Measurements from ENCODE around the gene NSUN6.
A peak's percentile ranks its signal among the peaks of the same experiment; 100 is the strongest.

NSUN6 gene

GRCh38 chr10:18651324-18652007 lies at the start of gene NSUN6:
Gene NSUN6 (minus strand): TSS chr10:18651587. CDS start chr10:18651203, 384 bp downstream.
- peaks cover 22% of the 10 kb centered on the region for H3K36me3 ChIP-seq (replicated peaks)
- DNase-seq (ENCODE audit: low spot score in 2 of 2) = peak; percentile 77 to 93
- in situ Hi-C loops (cut with MboI; ENCODE audit: low sequenced_read_pairs) = no loop called here
- peaks cover 11% of the 10 kb centered on the region for H3K4me1 ChIP-seq
- peak within 1 kb of the TSS; percentile 77 for H3K4me3 ChIP-seq
- no peaks in the 10 kb centered on the region for H3K27me3 ChIP-seq (ENCODE audit: low read depth)
- no peaks in the 10 kb centered on the region for H3K9me3 ChIP-seq

GRCh38 chr10:18699849-18700840 lies 48.8 kb upstream of the NSUN6 start:
- Histone ChIP-seq H3K27me3 (ENCODE audit: low read depth) (0 out of 2 replicates have a peak, but pooled peaks cover 3% of the 10 kb centered on the region), H3K4me1 (no peaks in the 10 kb centered on the region), H3K9me3 (no peaks in the 10 kb centered on the region), H3K36me3 (replicated peaks) (no peaks in the 10 kb centered on the region), H3K4me3 (no peak overlapping the region)
- in situ Hi-C loops (cut with MboI; ENCODE audit: low sequenced_read_pairs) = no loop called here
- DNase-seq (ENCODE audit: low spot score in 2 of 2) = no peak

- no peaks in the 10 kb centered on the region for H3K27me3 ChIP-seq (ENCODE audit: low read depth)
- H3K4me1 ChIP-seq = no peaks in the 10 kb centered on the region
- no peak overlapping the region for H3K4me3 ChIP-seq
- no peaks in the 10 kb centered on the region for H3K9me3 ChIP-seq
- no peaks in the 10 kb centered on the region for H3K36me3 ChIP-seq (replicated peaks)
- in situ Hi-C loops (cut with MboI; ENCODE audit: low sequenced_read_pairs) = no loop called here
- DNase-seq (ENCODE audit: low spot score in 2 of 2) = no peak
These were observed 39.2 kb upstream of the NSUN6 start for GRCh38 chr10:18690541-18690940.

- Histone ChIP-seq H3K4me3 (no peak overlapping the region), H3K9me3 (no peaks in the 10 kb centered on the region), H3K4me1 (no peaks in the 10 kb centered on the region), H3K36me3 (replicated peaks) (no peaks in the 10 kb centered on the region), H3K27me3 (ENCODE audit: low read depth) (no peaks in the 10 kb centered on the region)
- in situ Hi-C loops (cut with MboI; ENCODE audit: low sequenced_read_pairs) = no loop called here
- peak in 1 of 2 experiments; percentile 25 for DNase-seq (ENCODE audit: low spot score in 2 of 2)
These were observed 38.1 kb upstream of the NSUN6 start for GRCh38 chr10:18689498-18689897.

GRCh38 chr10:18687706-18688105 lies 36.3 kb upstream of the NSUN6 start:
- H3K9me3 ChIP-seq = no peaks in the 10 kb centered on the region
- H3K36me3 ChIP-seq (replicated peaks) = no peaks in the 10 kb centered on the region
- DNase-seq (ENCODE audit: low spot score in 2 of 2) = no peak
- H3K4me3 ChIP-seq = no peak overlapping the region
- in situ Hi-C loops (cut with MboI; ENCODE audit: low sequenced_read_pairs) = no loop called here
- H3K27me3 ChIP-seq (ENCODE audit: low read depth) = no peaks in the 10 kb centered on the region
- H3K4me1 ChIP-seq = no peaks in the 10 kb centered on the region

GRCh38 chr10:18687195-18687594 lies 35.8 kb upstream of the NSUN6 start:
- no peaks in the 10 kb centered on the region for H3K9me3 ChIP-seq
- DNase-seq (ENCODE audit: low spot score in 2 of 2) = no peak
- no peaks in the 10 kb centered on the region for H3K4me1 ChIP-seq
- H3K4me3 ChIP-seq = no peak overlapping the region
- no peaks in the 10 kb centered on the region for H3K36me3 ChIP-seq (replicated peaks)
- in situ Hi-C loops (cut with MboI; ENCODE audit: low sequenced_read_pairs) = no loop called here
- H3K27me3 ChIP-seq (ENCODE audit: low read depth) = no peaks in the 10 kb centered on the region

- Histone ChIP-seq H3K9me3 (no peaks in the 10 kb centered on the region), H3K4me1 (no peaks in the 10 kb centered on the region), H3K27me3 (ENCODE audit: low read depth) (no peaks in the 10 kb centered on the region), H3K4me3 (no peak overlapping the region), H3K36me3 (replicated peaks) (no peaks in the 10 kb centered on the region)
- DNase-seq (ENCODE audit: low spot score in 2 of 2) = no peak
- in situ Hi-C loops (cut with MboI; ENCODE audit: low sequenced_read_pairs) = no loop called here
These were observed 34.2 kb upstream of the NSUN6 start for GRCh38 chr10:18685555-18685954.

GRCh38 chr10:18684953-18685352 lies 33.6 kb upstream of the NSUN6 start:
- no peak for DNase-seq (ENCODE audit: low spot score in 2 of 2)
- in situ Hi-C loops (cut with MboI; ENCODE audit: low sequenced_read_pairs) = no loop called here
- Histone ChIP-seq H3K4me1 (no peaks in the 10 kb centered on the region; the same call in 1 of the 2 replicates), H3K27me3 (ENCODE audit: low read depth) (no peaks in the 10 kb centered on the region), H3K36me3 (replicated peaks) (no peaks in the 10 kb centered on the region), H3K4me3 (no peak overlapping the region), H3K9me3 (no peaks in the 10 kb centered on the region)

GRCh38 chr10:18684416-18684815 lies 33.0 kb upstream of the NSUN6 start:
- Histone ChIP-seq H3K9me3 (no peaks in the 10 kb centered on the region), H3K4me3 (no peak overlapping the region), H3K36me3 (replicated peaks) (no peaks in the 10 kb centered on the region), H3K4me1 (no peaks in the 10 kb centered on the region; the same call in 1 of the 2 replicates), H3K27me3 (ENCODE audit: low read depth) (no peaks in the 10 kb centered on the region)
- DNase-seq (ENCODE audit: low spot score in 2 of 2) = no peak
- in situ Hi-C loops (cut with MboI; ENCODE audit: low sequenced_read_pairs) = no loop called here

GRCh38 chr10:18683427-18683826 lies 32.0 kb upstream of the NSUN6 start:
- no peak overlapping the region for H3K4me3 ChIP-seq
- DNase-seq (ENCODE audit: low spot score in 2 of 2) = no peak
- in situ Hi-C loops (cut with MboI; ENCODE audit: low sequenced_read_pairs) = no loop called here
- no peaks in the 10 kb centered on the region; the same call in 1 of the 2 replicates for H3K4me1 ChIP-seq
- no peaks in the 10 kb centered on the region for H3K27me3 ChIP-seq (ENCODE audit: low read depth)
- H3K9me3 ChIP-seq = no peaks in the 10 kb centered on the region
- H3K36me3 ChIP-seq (replicated peaks) = no peaks in the 10 kb centered on the region; the same call in 1 of the 2 replicates

GRCh38 chr10:18681971-18682411 lies 30.6 kb upstream of the NSUN6 start:
- Histone ChIP-seq H3K27me3 (ENCODE audit: low read depth) (no peaks in the 10 kb centered on the region), H3K9me3 (no peaks in the 10 kb centered on the region), H3K4me3 (no peak overlapping the region), H3K36me3 (replicated peaks) (no peaks in the 10 kb centered on the region; the same call in 1 of the 2 replicates), H3K4me1 (no peaks in the 10 kb centered on the region; the same call in 1 of the 2 replicates)
- DNase-seq (ENCODE audit: low spot score in 2 of 2) = no peak
- in situ Hi-C loops (cut with MboI; ENCODE audit: low sequenced_read_pairs) = no loop called here

GRCh38 chr10:18681366-18681765 lies 30.0 kb upstream of the NSUN6 start:
- in situ Hi-C loops (cut with MboI; ENCODE audit: low sequenced_read_pairs) = no loop called here
- no peaks in the 10 kb centered on the region for H3K27me3 ChIP-seq (ENCODE audit: low read depth)

GRCh38 chr10:18680754-18681153 lies 29.4 kb upstream of the NSUN6 start:
- H3K4me1 ChIP-seq = no peaks in the 10 kb centered on the region; the same call in 1 of the 2 replicates
- H3K36me3 ChIP-seq (replicated peaks) = no peaks in the 10 kb centered on the region; the same call in 1 of the 2 replicates
- DNase-seq (ENCODE audit: low spot score in 2 of 2) = no peak
- in situ Hi-C loops (cut with MboI; ENCODE audit: low sequenced_read_pairs) = no loop called here
- H3K9me3 ChIP-seq = no peaks in the 10 kb centered on the region
- no peaks in the 10 kb centered on the region for H3K27me3 ChIP-seq (ENCODE audit: low read depth)
- H3K4me3 ChIP-seq = no peak overlapping the region

More at GRCh38 chr10:18681366-18681765, 30.0 kb upstream of the NSUN6 start:
- no peaks in the 10 kb centered on the region; the same call in 1 of the 2 replicates for H3K36me3 ChIP-seq (replicated peaks)
- DNase-seq (ENCODE audit: low spot score in 2 of 2) = no peak
- H3K4me3 ChIP-seq = no peak overlapping the region
- H3K4me1 ChIP-seq = no peaks in the 10 kb centered on the region; the same call in 1 of the 2 replicates
- H3K9me3 ChIP-seq = no peaks in the 10 kb centered on the region

Measured in HAP-1 (cell line).